ENCODE results near the gene CLDND1. TPM values are rescaled to one million over a fixed set of nuclear protein-coding genes. Genes with fewer than 3 reads are reported as not detected.
A peak's percentile ranks its signal among the peaks of the same experiment; 100 is the strongest.

CLDND1 gene
- total RNA-seq (2021) (90.7 and 95.6 TPM in 2 replicates), Bru-seq, nascent RNA (percentile 76 among the genes with signal in this experiment), BruChase-seq, experiment 1, labeled RNA remaining after a 2-hour chase (percentile 88 among the genes with signal in this experiment), BruChase-seq, experiment 2, labeled RNA remaining after a 6-hour chase (percentile 90 among the genes with signal in this experiment)
- long read RNA-seq, transcript CLDND1-220 (5 exons, 916 nt) = minor isoform, 11 of 220 reads
- long read RNA-seq, transcript CLDND1-214 (4 exons, 815 nt) = minor isoform, 5 of 220 reads
- long read RNA-seq, transcript CLDND1-201 (5 exons, 2,161 nt) = major isoform, 172 of 220 reads
- long read RNA-seq, partial matches to known transcripts = 9 of 220 reads
- long read RNA-seq, other reads (novel, unspliced or antisense) = 11 of 220 reads

DNA sequence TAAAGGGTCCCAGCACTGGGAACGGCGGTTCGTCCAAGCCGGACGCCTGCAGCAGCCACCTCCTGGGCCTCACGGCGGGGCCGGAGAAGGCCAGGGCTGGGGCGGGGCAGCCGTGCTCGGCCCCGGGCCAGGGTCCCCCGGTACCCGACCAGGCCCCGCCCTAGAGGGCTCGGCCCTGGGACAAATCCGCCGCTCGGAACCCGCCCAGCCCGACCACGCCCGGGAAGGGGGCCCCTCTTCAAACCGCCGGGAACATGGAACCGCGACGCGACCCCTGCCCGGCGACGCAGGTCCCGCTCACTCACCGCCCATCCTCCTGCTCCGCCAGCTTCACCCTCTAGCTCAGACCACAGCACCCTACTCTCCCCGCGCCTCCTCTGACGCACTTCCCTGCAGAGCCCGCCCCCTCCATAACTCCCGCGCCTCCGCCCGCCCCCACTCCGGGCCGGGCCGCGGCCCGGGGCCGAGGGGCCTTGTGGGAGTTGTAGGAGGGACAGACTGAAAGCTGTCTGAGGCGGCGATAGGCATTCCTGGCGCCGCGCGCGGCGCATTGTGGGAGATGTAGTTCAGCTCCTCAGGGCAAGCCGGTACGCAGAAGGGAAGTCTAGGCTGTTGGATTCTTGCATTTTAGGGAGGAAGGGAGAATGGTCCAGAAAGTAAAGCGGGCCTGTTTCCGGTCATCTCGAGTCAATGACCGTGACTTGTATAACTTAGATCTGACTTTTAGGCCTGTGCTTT lies at the start of gene CLDND1:
Gene CLDND1, minus strand, starts transcription at position 359 of the 738 bp plus-strand sequence. CDS start 1,478 bp downstream, outside the sequence.
- Histone ChIP-seq H3K4me3 (ENCODE audit: low read depth, low read length, poor library complexity, severe bottlenecking) (peak within 1 kb of the TSS; percentile 77), H3K27ac (ENCODE audit: low read depth, low read length, poor library complexity, severe bottlenecking) (peak within 1 kb of the TSS; percentile 83), H3K27me3 (replicated peaks; ENCODE audit: insufficient read depth, low read depth, low read length, poor library complexity) (peaks cover 5% of the 10 kb centered on the region), H3K36me3 (ENCODE audit: insufficient read depth, low read length, poor library complexity, severe bottlenecking) (peaks cover 19% of the 10 kb centered on the region), H3K9me3 (ENCODE audit: low read depth, low read length, poor library complexity, severe bottlenecking) (no peaks in the 10 kb centered on the region), H3K4me1 (ENCODE audit: insufficient read depth, low read length, poor library complexity, severe bottlenecking) (no peaks in the 10 kb centered on the region)
- TSS peak; percentile 70 for BruUV-seq (replicated peaks)
- POLR2A ChIA-PET (ENCODE audit: low non-redundant PET) = interaction anchor here (0.7 kb wide), 1 partner anchor 8 kb away, joined by 3 read pairs; no protein-coding TSS in a partner anchor
- intact Hi-C loops (cut with micrococcal nuclease; ENCODE audit: unreplicated experiment) = no loop called here
- peak; percentile 98 for DNase-seq (ENCODE audit: low spot score)
- CTCF ChIA-PET = no interaction called here
- TF ChIP-seq EZH2 (IDR thresholded peaks at IDR 0.05; ENCODE audit: borderline replicate concordance, low read depth, low read length, poor library complexity, severe bottlenecking) = no peak
- TF ChIP-seq, protein P1, sequence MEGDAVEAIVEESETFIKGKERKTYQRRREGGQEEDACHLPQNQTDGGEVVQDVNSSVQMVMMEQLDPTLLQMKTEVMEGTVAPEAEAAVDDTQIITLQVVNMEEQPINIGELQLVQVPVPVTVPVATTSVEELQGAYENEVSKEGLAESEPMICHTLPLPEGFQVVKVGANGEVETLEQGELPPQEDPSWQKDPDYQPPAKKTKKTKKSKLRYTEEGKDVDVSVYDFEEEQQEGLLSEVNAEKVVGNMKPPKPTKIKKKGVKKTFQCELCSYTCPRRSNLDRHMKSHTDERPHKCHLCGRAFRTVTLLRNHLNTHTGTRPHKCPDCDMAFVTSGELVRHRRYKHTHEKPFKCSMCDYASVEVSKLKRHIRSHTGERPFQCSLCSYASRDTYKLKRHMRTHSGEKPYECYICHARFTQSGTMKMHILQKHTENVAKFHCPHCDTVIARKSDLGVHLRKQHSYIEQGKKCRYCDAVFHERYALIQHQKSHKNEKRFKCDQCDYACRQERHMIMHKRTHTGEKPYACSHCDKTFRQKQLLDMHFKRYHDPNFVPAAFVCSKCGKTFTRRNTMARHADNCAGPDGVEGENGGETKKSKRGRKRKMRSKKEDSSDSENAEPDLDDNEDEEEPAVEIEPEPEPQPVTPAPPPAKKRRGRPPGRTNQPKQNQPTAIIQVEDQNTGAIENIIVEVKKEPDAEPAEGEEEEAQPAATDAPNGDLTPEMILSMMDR (conservative IDR thresholded peaks at IDR 0.05; ENCODE audit: low read depth, low read length) = no peak

DNA sequence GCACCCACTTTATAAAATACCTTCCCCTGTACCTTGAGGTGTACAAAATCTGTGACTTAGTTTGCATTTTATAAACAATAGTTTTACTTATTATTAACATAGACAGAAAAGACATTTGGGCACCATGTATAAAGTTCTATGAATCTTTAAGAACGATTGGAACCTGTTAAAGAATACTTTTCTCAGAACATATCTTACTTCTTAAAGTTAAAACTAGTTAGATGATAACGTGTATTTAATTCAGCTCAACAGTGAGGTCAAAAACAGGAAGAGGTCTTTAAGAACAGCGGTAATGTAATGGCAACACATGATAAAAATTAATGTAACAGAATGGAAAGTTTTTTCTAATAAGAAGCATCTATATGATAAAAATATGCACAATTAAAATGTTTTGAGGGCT lies 45.7 kb upstream of the CLDND1 start:
- no TSS peak for BruUV-seq (replicated peaks)
- no peak for TF ChIP-seq EZH2 (IDR thresholded peaks at IDR 0.05; ENCODE audit: borderline replicate concordance, low read depth, low read length, poor library complexity, severe bottlenecking)
- TF ChIP-seq, protein P1 (conservative IDR thresholded peaks at IDR 0.05; ENCODE audit: low read depth, low read length) = no peak
- Histone ChIP-seq H3K4me1 (ENCODE audit: insufficient read depth, low read length, poor library complexity, severe bottlenecking) (no peaks in the 10 kb centered on the region), H3K4me3 (ENCODE audit: low read depth, low read length, poor library complexity, severe bottlenecking) (no peak overlapping the region), H3K36me3 (ENCODE audit: insufficient read depth, low read length, poor library complexity, severe bottlenecking) (no peaks in the 10 kb centered on the region), H3K27me3 (replicated peaks; ENCODE audit: insufficient read depth, low read depth, low read length, poor library complexity) (no peaks in the 10 kb centered on the region), H3K27ac (ENCODE audit: low read depth, low read length, poor library complexity, severe bottlenecking) (no peak overlapping the region), H3K9me3 (ENCODE audit: low read depth, low read length, poor library complexity, severe bottlenecking) (no peaks in the 10 kb centered on the region)
- DNase-seq (ENCODE audit: low spot score) = no peak
- intact Hi-C loops (cut with micrococcal nuclease; ENCODE audit: unreplicated experiment) = no loop called here
- ChIA-PET CTCF (no interaction called here), POLR2A (ENCODE audit: low non-redundant PET) (no interaction called here)

DNA sequence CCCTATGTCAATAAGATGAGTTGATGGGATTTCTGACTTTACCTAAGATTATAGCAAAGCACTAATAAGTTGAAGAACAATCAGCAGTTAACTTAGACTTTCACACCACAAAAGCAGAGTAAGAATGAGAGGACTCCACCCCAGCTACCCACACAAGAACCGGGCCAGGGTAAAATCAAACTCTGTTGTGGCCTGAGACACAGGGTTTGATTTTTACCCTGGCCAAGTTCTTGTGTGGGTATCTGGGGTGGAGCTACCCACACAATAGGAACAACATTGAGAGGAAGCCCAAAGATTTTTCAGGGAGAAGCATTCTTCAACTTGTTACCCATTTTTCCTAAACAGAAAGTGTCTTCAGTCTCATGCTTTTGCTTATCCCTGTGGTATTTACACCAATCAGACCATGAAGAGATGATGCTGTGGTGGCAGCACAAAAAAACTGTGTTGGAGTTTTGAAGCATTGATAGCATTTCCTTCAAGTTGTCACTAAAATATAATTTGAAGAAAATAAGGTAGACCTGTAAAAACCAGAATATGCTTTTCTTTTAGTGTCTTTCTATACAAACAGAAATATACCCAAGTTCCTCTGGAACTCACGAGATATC lies 45.1 kb upstream of the CLDND1 start:
- CTCF ChIA-PET = no interaction called here

More for the DNA sequence above, 45.1 kb upstream of the CLDND1 start:
- DNase-seq (ENCODE audit: low spot score) = no peak
- no peaks in the 10 kb centered on the region for H3K27me3 ChIP-seq (replicated peaks; ENCODE audit: insufficient read depth, low read depth, low read length, poor library complexity)
- H3K27ac ChIP-seq (ENCODE audit: low read depth, low read length, poor library complexity, severe bottlenecking) = no peak overlapping the region
- no peak for TF ChIP-seq EZH2 (IDR thresholded peaks at IDR 0.05; ENCODE audit: borderline replicate concordance, low read depth, low read length, poor library complexity, severe bottlenecking)
- TF ChIP-seq, protein P1 (conservative IDR thresholded peaks at IDR 0.05; ENCODE audit: low read depth, low read length) = no peak
- POLR2A ChIA-PET (ENCODE audit: low non-redundant PET) = no interaction called here
- H3K9me3 ChIP-seq (ENCODE audit: low read depth, low read length, poor library complexity, severe bottlenecking) = no peaks in the 10 kb centered on the region
- intact Hi-C loops (cut with micrococcal nuclease; ENCODE audit: unreplicated experiment) = no loop called here
- H3K4me3 ChIP-seq (ENCODE audit: low read depth, low read length, poor library complexity, severe bottlenecking) = no peak overlapping the region
- H3K4me1 ChIP-seq (ENCODE audit: insufficient read depth, low read length, poor library complexity, severe bottlenecking) = no peaks in the 10 kb centered on the region
- no peaks in the 10 kb centered on the region for H3K36me3 ChIP-seq (ENCODE audit: insufficient read depth, low read length, poor library complexity, severe bottlenecking)
- no TSS peak for BruUV-seq (replicated peaks)

All from A673 (cell line).